H1 (cell line): Measurements from ENCODE around the gene NEURL1. TPM values are rescaled to one million over a fixed set of nuclear protein-coding genes. Genes with fewer than 3 reads are reported as not detected.

Experiments
- ATF2 ChIP-seq: IDR thresholded peaks from 2 replicates; pipeline ENCODE4 v1.6.1; 2012; ENCODE audit warnings: low read length, inconsistent platforms
- CHD1 ChIP-seq: IDR thresholded peaks from 2 replicates; pipeline ENCODE4 v1.6.1; 2012; ENCODE audit warnings: low read depth, low read length, improper control_type of control experiment
- EGR1 ChIP-seq: IDR thresholded peaks from 2 replicates; pipeline ENCODE4 v1.6.1; 2011; ENCODE audit warnings: low read depth, low read length, borderline replicate concordance
- GTF2F1 ChIP-seq: IDR thresholded peaks from 2 replicates; pipeline ENCODE4 v1.6.1; 2012; ENCODE audit warnings: low read depth, low read length, improper control_type of control experiment, borderline replicate concordance
- KDM4A ChIP-seq: IDR thresholded peaks from one replicate; pipeline ENCODE4 v1.7.1; 2012; ENCODE audit warnings: low read depth, mild to moderate bottlenecking, moderate library complexity, low read length, inconsistent platforms; ENCODE audit not compliant: severe bottlenecking
- MAX ChIP-seq: IDR thresholded peaks from 2 replicates; pipeline ENCODE4 v1.6.1; 2012; ENCODE audit warnings: inconsistent platforms
- SP2 ChIP-seq: IDR thresholded peaks from 2 replicates; pipeline ENCODE4 v1.6.1; 2012; ENCODE audit warnings: mild to moderate bottlenecking, low read length, inconsistent platforms
- TBP ChIP-seq: IDR thresholded peaks from 2 replicates; pipeline ENCODE4 v1.6.1; 2011; ENCODE audit warnings: low read depth, low read length, improper control_type of control experiment
- polyA plus RNA-seq, 7 experiments: library from polyadenylated mRNA; depleted of rRNA in 3 of 7; stranded (reverse) in 5 of 7; unstranded in 2 of 7; fragments of >200 nt in 5 of 7; fragments of 200-250 nt in 2 of 7; gene quantifications; 1 replicate in 5 of 7; 2 replicates in 1 of 7; 4 replicates in 1 of 7; pipeline versions ENCODE4 v1.2.1 to v1.2.3, GENCODE V29; 2011 to 2013; ENCODE audit warnings: missing spikeins in 2 of 7, mixed read lengths in 2 of 7
- total RNA-seq: library from RNA; stranded (reverse); fragmentation: NEBNext Ultra II Directional; extraction: Animal tissue kit (Norgen Biotek cat#: 25700); gene quantifications from 2 replicates; pipeline ENCODE4 v1.2.1, GENCODE V29; 2021

NEURL1 gene
- total and polyA plus RNA-seq, 2 of the 8 experiments (the other 6 are each of a cell fraction or from before 2014, with no cell fraction given) = 0.54 to 0.58 TPM

- TF ChIP-seq EGR1 = no peak
- TF ChIP-seq TBP = no peak
- TF ChIP-seq KDM4A = no peak
- no peak for TF ChIP-seq GTF2F1
- no peak for TF ChIP-seq CHD1
- no peak for TF ChIP-seq MAX
- TF ChIP-seq SP2 = no peak
- no peak for TF ChIP-seq ATF2
These were observed 52.9 kb downstream of the NEURL1 start (continued) for GRCh38 chr10:103546401-103546800.
